ENCODE data around the gene SEMA3F. TPM values are rescaled to one million over a fixed set of nuclear protein-coding genes. Genes with fewer than 3 reads are reported as not detected.
A peak's percentile ranks its signal among the peaks of the same experiment; 100 is the strongest.

The SEMA3F gene
- total and polyA plus RNA-seq, 2 experiments from 2014 or later: 13.9 to 15.5 TPM

- Histone ChIP-seq H3K9me2 (replicated peaks; ENCODE audit: insufficient read depth) (no peaks in the 10 kb centered on the region), H3K4me1 (ENCODE audit: insufficient read depth) (peaks cover 19% of the 10 kb centered on the region), H3K27ac (peak overlapping the region; percentile 80), H3K79me2 (peaks cover 68% of the 10 kb centered on the region), H3K9me3 (ENCODE audit: low read depth) (no peaks in the 10 kb centered on the region), H3K4me3 (peak overlapping the region; percentile 48), H3K4me2 (peak overlapping the region; percentile 100), H2AFZ (peak overlapping the region; percentile 37), H3K36me3 (replicated peaks; ENCODE audit: insufficient read depth, low read depth) (no peaks in the 10 kb centered on the region), H4K20me1 (ENCODE audit: insufficient read depth, poor library complexity, severe bottlenecking) (peaks cover 53% of the 10 kb centered on the region), H3K27me3 (no peaks in the 10 kb centered on the region)
- WGBS (ENCODE audit: low lambda C conversion rate, missing lambda C conversion rate): 10% methylated on average over 31 of the region's 31 CpGs
- peak; percentile 87 for DNase-seq (ENCODE audit: low spot score)
- TF ChIP-seq CTCF (IDR thresholded peaks at IDR 0.05; ENCODE audit: poor library complexity) (no peak), EZH2phosphoT487 (IDR thresholded peaks at IDR 0.05; ENCODE audit: low read depth, severe bottlenecking, unreplicated experiment) (no peak), EZH2 (IDR thresholded peaks at IDR 0.05; ENCODE audit: borderline replicate concordance) (no peak)
Observed at GRCh38 chr3:50237754-50238548, 82.8 kb downstream of the SEMA3F start.

GRCh38 chr3:50238549-50239026 is 83.5 kb downstream of the SEMA3F start:
- H3K27ac ChIP-seq: peak overlapping the region; percentile 80
- no peaks in the 10 kb centered on the region for H3K36me3 ChIP-seq (replicated peaks; ENCODE audit: insufficient read depth, low read depth)
- peaks cover 57% of the 10 kb centered on the region for H4K20me1 ChIP-seq (ENCODE audit: insufficient read depth, poor library complexity, severe bottlenecking)
- H3K4me3 ChIP-seq: peak overlapping the region; percentile 48
- H3K79me2 ChIP-seq: peaks cover 74% of the 10 kb centered on the region
- peak; percentile 50 for DNase-seq (ENCODE audit: low spot score)
- H3K4me1 ChIP-seq (ENCODE audit: insufficient read depth): peaks cover 19% of the 10 kb centered on the region
- H3K27me3 ChIP-seq: no peaks in the 10 kb centered on the region
- peak overlapping the region; percentile 100 for H3K4me2 ChIP-seq
- H3K9me3 ChIP-seq (ENCODE audit: low read depth): no peaks in the 10 kb centered on the region
- TF ChIP-seq CTCF (IDR thresholded peaks at IDR 0.05; ENCODE audit: poor library complexity) (no peak), EZH2 (IDR thresholded peaks at IDR 0.05; ENCODE audit: borderline replicate concordance) (no peak), EZH2phosphoT487 (IDR thresholded peaks at IDR 0.05; ENCODE audit: low read depth, severe bottlenecking, unreplicated experiment) (no peak)
- no peak overlapping the region for H2AFZ ChIP-seq
- 88% methylated on average over 7 of the region's 7 CpGs for WGBS (ENCODE audit: low lambda C conversion rate, missing lambda C conversion rate)
- H3K9me2 ChIP-seq (replicated peaks; ENCODE audit: insufficient read depth): no peaks in the 10 kb centered on the region

MicroRNAs encoded within 50 kb of the gene (microRNA counts, 767-probe panel; counts per million panel counts)
- not detected for microRNA hsa-miR-566

Small RNA genes lying within 50 kb of the gene (microRNA-seq; reads per million reads assigned to microRNA genes)
- not detected for gene MIR566
- gene MIR5787: not detected

Small RNA genes lying within 50 kb of the gene (small RNA-seq; reads per million reads assigned to genes)
- not detected for gene MIR566
- gene MIR5787: not detected

Other genes with a start within 250 kb of the SEMA3F start
- gene MON1A, start 225.5 kb upstream of the SEMA3F start, total RNA-seq: 10.7 and 13.6 TPM in 2 replicates
- 9.5 and 11.5 TPM in 2 replicates for gene MON1A, start 225.5 kb upstream of the SEMA3F start, polyA plus RNA-seq
- gene RBM6, start 215.2 kb upstream of the SEMA3F start, total RNA-seq: 59.6 and 69.0 TPM in 2 replicates
- 47.2 and 78.5 TPM in 2 replicates for gene RBM6, start 215.2 kb upstream of the SEMA3F start, polyA plus RNA-seq
- gene RBM5, start 66.4 kb upstream of the SEMA3F start, total RNA-seq: 147 and 150 TPM in 2 replicates
- 64.3 and 84.9 TPM in 2 replicates for gene RBM5, start 66.4 kb upstream of the SEMA3F start, polyA plus RNA-seq
- not detected in 2 replicates for gene GNAT1, start 36.3 kb downstream of the SEMA3F start, total RNA-seq
- not detected in 2 replicates for gene GNAT1, start 36.3 kb downstream of the SEMA3F start, polyA plus RNA-seq
- 22.6 and 24.7 TPM in 2 replicates for gene SLC38A3, start 49.9 kb downstream of the SEMA3F start, total RNA-seq
- 37.9 and 56.6 TPM in 2 replicates for gene SLC38A3, start 49.9 kb downstream of the SEMA3F start, polyA plus RNA-seq
- 95.0 and 103 TPM in 2 replicates for gene GNAI2, start 80.9 kb downstream of the SEMA3F start, total RNA-seq
- gene GNAI2, start 80.9 kb downstream of the SEMA3F start, polyA plus RNA-seq: 219 and 233 TPM in 2 replicates
- 60.2 and 67.7 TPM in 2 replicates for gene SEMA3B, start 113.8 kb downstream of the SEMA3F start, total RNA-seq
- 104 and 135 TPM in 2 replicates for gene SEMA3B, start 113.8 kb downstream of the SEMA3F start, polyA plus RNA-seq
- gene LSMEM2, start 123.8 kb downstream of the SEMA3F start, total RNA-seq: 0.20 TPM in 1 of 2 replicates, not detected in the other
- 0.39 TPM in 1 of 2 replicates, not detected in the other for gene LSMEM2, start 123.8 kb downstream of the SEMA3F start, polyA plus RNA-seq
- 37.0 and 41.4 TPM in 2 replicates for gene IFRD2, start 137.1 kb downstream of the SEMA3F start, total RNA-seq
- 71.6 and 76.2 TPM in 2 replicates for gene IFRD2, start 137.1 kb downstream of the SEMA3F start, polyA plus RNA-seq
- gene HYAL3, start 144.1 kb downstream of the SEMA3F start, total RNA-seq: 3.7 and 9.0 TPM in 2 replicates
- gene HYAL3, start 144.1 kb downstream of the SEMA3F start, polyA plus RNA-seq: 5.6 and 7.0 TPM in 2 replicates
- 6.7 and 7.1 TPM in 2 replicates for gene NAA80, start 144.1 kb downstream of the SEMA3F start, total RNA-seq
- 17.0 and 19.5 TPM in 2 replicates for gene NAA80, start 144.1 kb downstream of the SEMA3F start, polyA plus RNA-seq
- 22.3 and 34.3 TPM in 2 replicates for gene HYAL1, start 148.2 kb downstream of the SEMA3F start, total RNA-seq
- 5.5 and 11.8 TPM in 2 replicates for gene HYAL1, start 148.2 kb downstream of the SEMA3F start, polyA plus RNA-seq
- 79.0 and 125 TPM in 2 replicates for gene HYAL2, start 167.4 kb downstream of the SEMA3F start, total RNA-seq
- gene HYAL2, start 167.4 kb downstream of the SEMA3F start, polyA plus RNA-seq: 63.9 and 75.4 TPM in 2 replicates
- gene TUSC2, start 172.9 kb downstream of the SEMA3F start, total RNA-seq: 30.0 and 33.1 TPM in 2 replicates
- gene TUSC2, start 172.9 kb downstream of the SEMA3F start, polyA plus RNA-seq: 45.6 and 59.0 TPM in 2 replicates
- gene RASSF1, start 185.5 kb downstream of the SEMA3F start, total RNA-seq: 11.3 and 13.4 TPM in 2 replicates
- gene RASSF1, start 185.5 kb downstream of the SEMA3F start, polyA plus RNA-seq: 22.9 and 30.1 TPM in 2 replicates
- 0.20 and 0.44 TPM in 2 replicates for gene ZMYND10, start 190.4 kb downstream of the SEMA3F start, total RNA-seq
- gene ZMYND10, start 190.4 kb downstream of the SEMA3F start, polyA plus RNA-seq: 0.18 and 0.77 TPM in 2 replicates
- gene NPRL2, start 195.5 kb downstream of the SEMA3F start, total RNA-seq: 22.3 and 23.5 TPM in 2 replicates
- 27.0 and 34.6 TPM in 2 replicates for gene NPRL2, start 195.5 kb downstream of the SEMA3F start, polyA plus RNA-seq
- 31.0 and 37.3 TPM in 2 replicates for gene CYB561D2, start 195.5 kb downstream of the SEMA3F start, total RNA-seq
- gene CYB561D2, start 195.5 kb downstream of the SEMA3F start, polyA plus RNA-seq: 40.5 and 46.9 TPM in 2 replicates
- 49.3 and 63.0 TPM in 2 replicates for gene TMEM115, start 204.2 kb downstream of the SEMA3F start, total RNA-seq
- 64.5 and 69.9 TPM in 2 replicates for gene TMEM115, start 204.2 kb downstream of the SEMA3F start, polyA plus RNA-seq